ENCODE measurements around the gene NDST1. TPM values are rescaled to one million over a fixed set of nuclear protein-coding genes. Genes with fewer than 3 reads are reported as not detected.

Gene NDST1
- total and polyA plus RNA-seq, 2 of the 8 experiments (the other 6 are each of a cell fraction or from before 2014, with no cell fraction given): 27.0 to 72.0 TPM

DNA sequence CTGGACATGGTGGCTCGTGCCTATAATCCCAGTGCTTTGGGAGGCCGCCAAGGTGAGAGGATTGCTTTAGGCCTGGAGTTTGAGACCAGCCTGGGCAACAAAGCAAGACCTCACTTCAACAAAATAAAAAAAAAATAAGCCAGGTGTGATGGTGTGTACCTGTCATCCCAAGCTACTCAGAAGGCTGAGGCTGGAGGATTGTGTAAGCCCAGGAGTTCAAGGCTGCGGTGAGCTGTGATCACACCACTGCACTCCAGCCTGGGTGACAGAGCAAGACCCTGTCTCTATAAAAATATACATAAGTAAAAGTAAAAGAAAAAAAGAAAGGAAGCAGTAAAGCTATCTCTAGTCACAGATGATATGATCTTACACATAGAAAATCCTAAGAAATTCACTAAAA, 73.0 kb downstream of the NDST1 start:
- H4K20me1 ChIP-seq (replicated peaks in 1 of 2; ENCODE audit: control insufficient read depth in 1 of 2, insufficient read depth in 2 of 2, low read length in 2 of 2): peaks cover 0 to 2% of the 10 kb centered on the region in 2 experiments
- H2AFZ ChIP-seq (ENCODE audit: low read length): no peak overlapping the region
- no peak overlapping the region for H2BK120ac ChIP-seq (replicated peaks; ENCODE audit: low read depth, low read length)
- no peak overlapping the region for H4K91ac ChIP-seq (replicated peaks; ENCODE audit: insufficient read length, low read length)
- H3K79me1 ChIP-seq (ENCODE audit: low read depth, low read length): no peaks in the 10 kb centered on the region
- FAIRE-seq (no peak), DNase-seq (ENCODE audit: low read depth in 1 of 2, low spot score in 2 of 2) (no peak)
- H3K79me2 ChIP-seq (ENCODE audit: control insufficient read depth in 1 of 2, insufficient read depth in 2 of 2, low read length in 2 of 2): no peaks in the 10 kb centered on the region
- 97% methylated on average over 3 of the region's 3 CpGs; no CpG with 5 or more reads in 1 of the 2 experiments for WGBS, 2 experiments (ENCODE audit: extremely low coverage in 1 of 2, insufficient coverage in 1 of 2, insufficient read length in 1 of 2, insufficient replicate concordance in 2 of 2, low coverage in 1 of 2, low lambda C conversion rate in 2 of 2, missing lambda C conversion rate in 1 of 2)
- no peaks in the 10 kb centered on the region for H3K9me3 ChIP-seq (ENCODE audit: insufficient read depth in 2 of 2, low read depth in 1 of 2, low read length in 1 of 2)
- H3K4me3 ChIP-seq (ENCODE audit: extremely low read depth in 1 of 4, insufficient read depth in 2 of 4, low read depth in 3 of 4, low read length in 4 of 4): no peak overlapping the region
- H2AK5ac ChIP-seq (ENCODE audit: low read depth, low read length): no peak overlapping the region
- no peaks in the 10 kb centered on the region for H3K23me2 ChIP-seq (ENCODE audit: low read depth, low read length)
- no peak overlapping the region for H4K5ac ChIP-seq (ENCODE audit: insufficient read length, low read depth, low read length)
- H3K4me1 ChIP-seq (replicated peaks in 1 of 4; ENCODE audit: control insufficient read depth in 3 of 4, insufficient read depth in 4 of 4, low read length in 3 of 4): peaks cover 0 to 2% (median 0%) of the 10 kb centered on the region in 4 experiments; a peak in 1 of 7 replicates
- no peak overlapping the region for H3K27ac ChIP-seq (ENCODE audit: low read depth, low read length)
- no peak overlapping the region for H3K18ac ChIP-seq (ENCODE audit: extremely low read depth, low read length)
- H3K9ac ChIP-seq (replicated peaks in 1 of 4; ENCODE audit: extremely low read depth in 1 of 4, low read depth in 3 of 4, low read length in 3 of 4): no peak overlapping the region
- H2BK15ac ChIP-seq (ENCODE audit: low read length): no peak overlapping the region
- H3K27me3 ChIP-seq (replicated peaks in 1 of 4; ENCODE audit: control insufficient read depth in 3 of 4, extremely low read depth in 1 of 4, insufficient read depth in 3 of 4, low read length in 3 of 4): no peaks in the 10 kb centered on the region
- H3K23ac ChIP-seq (ENCODE audit: insufficient read length): no peak overlapping the region
- H3K14ac ChIP-seq (ENCODE audit: insufficient read length): no peak overlapping the region
- POLR2A ChIA-PET (ENCODE audit: partially characterized antibody): interaction anchor here (1.5 to 1.7 kb wide), 2 partner anchors 34 to 120 kb away, joined by 4 read pairs; partner anchors contain the start of gene RBM22
- no peak overlapping the region for H2BK12ac ChIP-seq (ENCODE audit: low read depth, low read length)
- no peaks in the 10 kb centered on the region for H3K36me3 ChIP-seq (ENCODE audit: control insufficient read depth in 2 of 4, insufficient read depth in 4 of 4, low read length in 3 of 4)
- no peak overlapping the region for H2BK20ac ChIP-seq (ENCODE audit: low read length)
- H3K56ac ChIP-seq (replicated peaks; ENCODE audit: insufficient read length, low read depth, low read length): no peak overlapping the region
- CTCF ChIA-PET (ENCODE audit: partially characterized antibody): interaction anchor here (0.6 to 5.7 kb wide), 6 partner anchors 9 to 161 kb away, joined by 3 to 47 read pairs (median 10); no protein-coding TSS in a partner anchor
- no peak overlapping the region for H3K4ac ChIP-seq (replicated peaks; ENCODE audit: insufficient read length, low read depth, low read length)
- H4K8ac ChIP-seq (ENCODE audit: extremely low read depth, insufficient read depth, low read length): no peak overlapping the region
- H3K4me2 ChIP-seq (ENCODE audit: insufficient read depth in 1 of 2, low read depth in 2 of 2, low read length in 2 of 2): no peak overlapping the region
- no peak overlapping the region for H2BK5ac ChIP-seq (ENCODE audit: low read depth, low read length)
- TF ChIP-seq USF2 (IDR thresholded peaks at IDR 0.05; ENCODE audit: low read length) (no peak), KDM1A (IDR thresholded peaks at IDR 0.05; ENCODE audit: borderline replicate concordance, low read length) (no peak), FOSL1 (IDR thresholded peaks at IDR 0.05; ENCODE audit: insufficient read depth, low read depth, low read length) (no peak), POLR2AphosphoS5 (IDR thresholded peaks at IDR 0.05; ENCODE audit: low read depth, low read length) (no peak), SAP30 (IDR thresholded peaks at IDR 0.05; ENCODE audit: insufficient read depth, insufficient replicate concordance, low read length) (no peak), BACH1 (IDR thresholded peaks at IDR 0.05; ENCODE audit: low read length) (no peak), RFX5 (IDR thresholded peaks at IDR 0.05; ENCODE audit: borderline replicate concordance, low read depth, low read length) (no peak), TEAD4 (IDR thresholded peaks at IDR 0.05; ENCODE audit: low read depth, low read length) (no peak), RXRA (IDR thresholded peaks at IDR 0.05; ENCODE audit: insufficient read depth, low read depth, low read length) (no peak), ASH2L (IDR thresholded peaks at IDR 0.05; ENCODE audit: low read length) (no peak), RAD21 (IDR thresholded peaks at IDR 0.05 in 1 of 2, conservative IDR thresholded peaks at IDR 0.05 in 1 of 2; ENCODE audit: low read depth in 2 of 2, low read length in 2 of 2) (no peak), TAF1 (IDR thresholded peaks at IDR 0.05; ENCODE audit: low read depth, low read length) (no peak), CBX8 (IDR thresholded peaks at IDR 0.05; ENCODE audit: borderline replicate concordance, low read depth, low read length) (no peak)
